Measurements from ENCODE around the gene PI4KA.
"Not testable (repeated sequence)": the region's sequence is repeated elsewhere in the genome, so short reads cannot be mapped to it uniquely, and the experiment has no call there.

The PI4KA gene

DNA sequence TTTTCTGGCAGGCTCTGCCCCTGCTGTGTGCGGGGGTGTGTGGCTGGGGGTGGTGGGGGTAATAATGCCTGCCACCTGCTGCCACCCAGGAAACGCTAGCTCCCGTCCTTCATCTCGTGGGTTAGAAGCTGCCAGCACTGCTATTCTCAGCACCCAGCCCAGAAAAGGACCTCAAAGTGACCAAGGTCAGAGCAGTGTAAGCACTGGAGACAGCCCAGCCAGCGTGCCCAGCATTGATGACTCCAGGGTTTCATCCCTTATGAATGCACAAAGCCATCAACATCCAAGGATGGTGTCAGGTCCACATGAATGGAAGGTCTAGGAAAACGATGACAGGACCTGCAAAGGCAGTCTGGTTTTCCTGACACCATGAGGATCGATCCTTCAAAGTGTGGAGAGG, 140.6 kb downstream of the PI4KA start:
- H3K9ac ChIP-seq (ENCODE audit: low read length); H3K4me1 ChIP-seq (ENCODE audit: control insufficient read depth, insufficient read depth, low read length); H3K36me3 ChIP-seq (ENCODE audit: control insufficient read depth, insufficient read depth, low read length); H3K27ac ChIP-seq (ENCODE audit: low read depth, low read length); H3K4me3 ChIP-seq (ENCODE audit: low read length); H3K27me3 ChIP-seq (ENCODE audit: control insufficient read depth, insufficient read depth, low read length): not testable (repeated sequence)

DNA sequence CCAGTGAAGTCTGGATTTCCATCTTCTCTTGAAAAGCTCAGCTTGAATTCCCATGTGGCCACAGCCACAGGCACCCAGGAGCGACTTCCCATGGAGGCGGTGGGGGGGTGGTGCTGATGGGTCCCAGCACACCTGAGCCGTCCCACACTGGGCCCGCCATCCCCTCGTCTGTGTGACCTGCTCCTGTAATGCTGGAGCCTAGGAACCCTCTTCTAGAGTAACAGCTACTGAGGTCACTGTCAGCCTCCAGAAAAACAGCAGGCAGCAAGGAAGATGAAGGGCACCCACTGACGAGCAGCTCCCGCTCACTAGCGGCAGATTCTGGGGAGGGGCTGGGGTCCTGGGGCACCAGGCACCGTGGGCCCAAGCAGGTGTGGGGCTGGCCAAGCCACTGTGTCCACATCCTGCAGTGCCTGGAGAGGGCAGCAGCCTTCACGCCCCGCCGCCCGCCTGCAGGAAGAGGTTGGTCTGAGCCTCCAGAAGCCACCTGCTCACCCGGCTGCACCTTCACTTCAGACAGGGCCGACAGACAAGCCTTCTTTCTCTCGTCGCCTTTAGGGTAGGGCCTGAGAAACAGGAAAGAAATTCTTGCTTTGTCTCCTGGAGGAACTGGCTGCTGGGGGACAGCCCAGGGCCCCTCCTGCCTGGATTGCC, 141.3 kb downstream of the PI4KA start:
- not testable (repeated sequence) for H3K4me3 ChIP-seq (ENCODE audit: low read length); H3K27me3 ChIP-seq (ENCODE audit: control insufficient read depth, insufficient read depth, low read length); H3K27ac ChIP-seq (ENCODE audit: low read depth, low read length); H3K36me3 ChIP-seq (ENCODE audit: control insufficient read depth, insufficient read depth, low read length); H3K9ac ChIP-seq (ENCODE audit: low read length); H3K4me1 ChIP-seq (ENCODE audit: control insufficient read depth, insufficient read depth, low read length)

- not testable (repeated sequence) for H3K27me3 ChIP-seq (ENCODE audit: control insufficient read depth, insufficient read depth, low read length); H3K27ac ChIP-seq (ENCODE audit: low read depth, low read length); H3K9ac ChIP-seq (ENCODE audit: low read length); H3K4me1 ChIP-seq (ENCODE audit: control insufficient read depth, insufficient read depth, low read length); H3K36me3 ChIP-seq (ENCODE audit: control insufficient read depth, insufficient read depth, low read length); H3K4me3 ChIP-seq (ENCODE audit: low read length)
Measured at GRCh38 chr22:20713116-20713515, 145.5 kb downstream of the PI4KA start.

- H3K27ac ChIP-seq (ENCODE audit: low read depth, low read length); H3K9ac ChIP-seq (ENCODE audit: low read length); H3K36me3 ChIP-seq (ENCODE audit: control insufficient read depth, insufficient read depth, low read length); H3K4me1 ChIP-seq (ENCODE audit: control insufficient read depth, insufficient read depth, low read length); H3K4me3 ChIP-seq (ENCODE audit: low read length); H3K27me3 ChIP-seq (ENCODE audit: control insufficient read depth, insufficient read depth, low read length): not testable (repeated sequence)
Measured at GRCh38 chr22:20709966-20710365, 148.6 kb downstream of the PI4KA start.

- not testable (repeated sequence) for H3K27me3 ChIP-seq (ENCODE audit: control insufficient read depth, insufficient read depth, low read length); H3K27ac ChIP-seq (ENCODE audit: low read depth, low read length); H3K4me3 ChIP-seq (ENCODE audit: low read length); H3K4me1 ChIP-seq (ENCODE audit: control insufficient read depth, insufficient read depth, low read length); H3K36me3 ChIP-seq (ENCODE audit: control insufficient read depth, insufficient read depth, low read length); H3K9ac ChIP-seq (ENCODE audit: low read length)
Measured at GRCh38 chr22:20707549-20708118, 151.0 kb downstream of the PI4KA start.

- H3K27ac ChIP-seq (ENCODE audit: low read depth, low read length); H3K4me3 ChIP-seq (ENCODE audit: low read length): not testable (repeated sequence)
Measured at GRCh38 chr22:20703816-20704609, 154.6 kb downstream of the PI4KA start.

DNA sequence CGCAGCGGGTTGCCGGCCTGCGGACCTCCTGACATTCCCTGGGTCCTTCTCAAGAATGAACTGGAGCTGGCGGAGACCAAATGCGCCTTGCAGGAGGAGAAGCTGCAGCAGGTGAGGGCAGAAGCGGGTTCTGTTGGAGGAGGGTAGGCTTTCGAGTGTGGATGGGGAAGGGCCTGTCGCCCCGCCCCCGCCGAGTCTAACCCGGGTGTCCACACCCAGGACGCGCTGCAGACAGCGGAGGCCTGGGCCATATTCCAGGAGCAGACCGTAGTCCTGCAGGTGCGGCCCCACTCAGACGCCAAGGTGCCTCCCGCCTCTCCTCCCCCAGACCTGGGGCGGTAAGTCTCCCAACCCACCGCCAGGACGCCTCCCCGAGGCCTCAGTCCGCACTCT, 155.2 kb downstream of the PI4KA start:
- not testable (repeated sequence) for H3K4me3 ChIP-seq (ENCODE audit: low read length); H3K27me3 ChIP-seq (ENCODE audit: control insufficient read depth, insufficient read depth, low read length); H3K9ac ChIP-seq (ENCODE audit: low read length); H3K36me3 ChIP-seq (ENCODE audit: control insufficient read depth, insufficient read depth, low read length); H3K4me1 ChIP-seq (ENCODE audit: control insufficient read depth, insufficient read depth, low read length); H3K27ac ChIP-seq (ENCODE audit: low read depth, low read length)

More at GRCh38 chr22:20703816-20704609, 154.6 kb downstream of the PI4KA start:
- H3K4me1 ChIP-seq (ENCODE audit: control insufficient read depth, insufficient read depth, low read length); H3K27me3 ChIP-seq (ENCODE audit: control insufficient read depth, insufficient read depth, low read length); H3K9ac ChIP-seq (ENCODE audit: low read length); H3K36me3 ChIP-seq (ENCODE audit: control insufficient read depth, insufficient read depth, low read length): not testable (repeated sequence)

GRCh38 chr22:20702546-20703413, 155.8 kb downstream of the PI4KA start:
- H3K4me1 ChIP-seq (ENCODE audit: control insufficient read depth, insufficient read depth, low read length); H3K27me3 ChIP-seq (ENCODE audit: control insufficient read depth, insufficient read depth, low read length); H3K36me3 ChIP-seq (ENCODE audit: control insufficient read depth, insufficient read depth, low read length); H3K27ac ChIP-seq (ENCODE audit: low read depth, low read length); H3K9ac ChIP-seq (ENCODE audit: low read length): not testable (repeated sequence)
- H3K4me3 ChIP-seq (ENCODE audit: low read length), result peak overlapping the region; percentile 65

GRCh38 chr22:20702175-20702545, 156.5 kb downstream of the PI4KA start:
- H3K9ac ChIP-seq (ENCODE audit: low read length); H3K27me3 ChIP-seq (ENCODE audit: control insufficient read depth, insufficient read depth, low read length); H3K36me3 ChIP-seq (ENCODE audit: control insufficient read depth, insufficient read depth, low read length); H3K27ac ChIP-seq (ENCODE audit: low read depth, low read length); H3K4me1 ChIP-seq (ENCODE audit: control insufficient read depth, insufficient read depth, low read length): not testable (repeated sequence)
- H3K4me3 ChIP-seq (ENCODE audit: low read length), result peak overlapping the region; percentile 62

DNA sequence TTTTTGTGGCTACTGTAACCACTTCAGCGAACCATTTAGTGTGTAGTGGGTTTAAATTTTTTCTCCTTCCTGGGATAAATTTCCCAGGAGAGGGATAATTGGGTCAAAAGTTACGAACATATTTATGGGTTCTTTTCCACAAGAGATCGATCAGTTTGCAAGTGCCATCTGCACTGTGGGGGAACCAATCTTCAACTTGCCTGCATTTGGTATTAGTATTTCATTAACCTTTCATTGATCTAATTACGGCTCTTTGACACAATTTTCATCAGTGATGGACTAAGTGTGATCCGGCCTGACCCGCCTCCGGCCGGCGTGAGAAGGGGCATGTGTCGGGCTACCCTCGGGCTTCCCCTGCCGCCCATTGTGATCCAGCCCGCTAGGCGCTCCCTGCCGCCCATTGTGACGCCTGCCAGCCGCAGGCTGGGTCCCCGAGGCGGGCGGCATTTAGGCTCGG, 156.9 kb downstream of the PI4KA start:
- not testable (repeated sequence) for H3K4me1 ChIP-seq (ENCODE audit: control insufficient read depth, insufficient read depth, low read length); H3K9ac ChIP-seq (ENCODE audit: low read length); H3K27ac ChIP-seq (ENCODE audit: low read depth, low read length); H3K36me3 ChIP-seq (ENCODE audit: control insufficient read depth, insufficient read depth, low read length); H3K27me3 ChIP-seq (ENCODE audit: control insufficient read depth, insufficient read depth, low read length)
- H3K4me3 ChIP-seq (ENCODE audit: low read length), result peak overlapping the region; percentile 21

DNA sequence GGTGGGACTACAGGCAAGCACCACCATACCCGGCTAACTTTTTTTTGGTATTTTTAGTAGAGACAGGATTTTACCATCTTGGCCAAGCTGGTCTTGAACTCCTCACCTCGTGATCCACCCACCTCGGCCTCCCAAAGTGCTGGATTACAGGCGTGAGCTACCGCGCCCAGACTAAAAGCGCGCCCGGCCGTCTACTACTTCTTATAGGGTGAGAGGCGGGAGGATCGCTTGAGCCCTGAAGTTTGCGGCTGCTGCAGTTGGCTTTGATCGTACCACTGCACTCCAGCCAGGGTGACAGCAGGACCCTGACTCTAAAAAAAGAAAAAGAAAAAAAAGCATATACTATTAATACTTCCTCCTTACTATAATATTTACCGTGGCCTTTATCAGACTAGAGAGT, 158.3 kb downstream of the PI4KA start:
- not testable (repeated sequence) for H3K27me3 ChIP-seq (ENCODE audit: control insufficient read depth, insufficient read depth, low read length)

DNA sequence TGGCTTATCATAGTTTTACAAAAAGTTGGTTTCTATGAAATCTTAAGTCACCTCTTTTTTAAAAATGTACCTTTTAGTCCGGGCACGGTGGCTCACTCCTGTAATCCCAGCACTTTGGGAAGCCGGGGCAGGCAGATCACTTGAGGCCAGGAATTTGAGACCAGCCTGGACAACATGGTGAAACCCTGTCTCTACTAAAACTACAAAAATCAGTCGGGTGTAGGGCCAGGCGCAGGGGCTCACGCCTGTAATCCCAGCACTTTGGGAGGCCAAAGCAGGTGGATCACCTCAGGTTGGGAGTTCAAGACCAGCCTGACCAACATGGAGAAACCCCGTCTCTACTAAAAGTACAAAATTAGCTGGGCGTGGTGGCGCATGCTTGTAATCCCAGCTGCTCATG, 158.8 kb downstream of the PI4KA start:
- not testable (repeated sequence) for H3K4me3 ChIP-seq (ENCODE audit: low read length); H3K27me3 ChIP-seq (ENCODE audit: control insufficient read depth, insufficient read depth, low read length); H3K9ac ChIP-seq (ENCODE audit: low read length); H3K36me3 ChIP-seq (ENCODE audit: control insufficient read depth, insufficient read depth, low read length); H3K27ac ChIP-seq (ENCODE audit: low read depth, low read length); H3K4me1 ChIP-seq (ENCODE audit: control insufficient read depth, insufficient read depth, low read length)

More for the DNA sequence above, 158.3 kb downstream of the PI4KA start:
- not testable (repeated sequence) for H3K4me1 ChIP-seq (ENCODE audit: control insufficient read depth, insufficient read depth, low read length); H3K4me3 ChIP-seq (ENCODE audit: low read length); H3K27ac ChIP-seq (ENCODE audit: low read depth, low read length); H3K36me3 ChIP-seq (ENCODE audit: control insufficient read depth, insufficient read depth, low read length); H3K9ac ChIP-seq (ENCODE audit: low read length)

All from rectal smooth muscle tissue (tissue), 1 donor.